ENCODE measurements around the gene MYOZ3.

Gene MYOZ3

GRCh38 chr5:150642991-150643710 is 17.9 kb upstream of the MYOZ3 start:
- DNase-seq: no peak

DNA sequence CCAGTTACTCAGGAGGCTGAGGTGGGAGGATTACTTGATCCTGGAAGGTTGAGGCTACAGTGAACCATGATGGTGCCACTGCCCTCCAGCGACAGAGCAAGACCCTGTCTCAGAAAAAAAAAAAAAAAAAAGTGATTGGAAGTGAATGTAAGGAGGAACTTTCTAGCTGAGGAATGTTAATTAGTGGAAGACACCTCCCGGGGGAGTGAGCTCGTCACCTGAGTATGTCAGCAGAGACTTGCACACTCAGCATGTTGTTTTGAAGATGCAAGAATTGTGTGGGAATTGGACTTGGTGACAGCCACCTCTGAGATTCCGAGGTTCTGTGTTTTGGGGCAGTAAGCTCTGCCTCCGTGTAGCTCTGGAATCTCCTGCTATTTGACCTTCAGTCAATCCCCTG is 17.0 kb upstream of the MYOZ3 start:
- no peak for DNase-seq

GRCh38 chr5:150644514-150644913 is 16.5 kb upstream of the MYOZ3 start:
- DNase-seq: no peak

- DNase-seq: no peak
These were observed 15.9 kb upstream of the MYOZ3 start for GRCh38 chr5:150645070-150645700.

DNA sequence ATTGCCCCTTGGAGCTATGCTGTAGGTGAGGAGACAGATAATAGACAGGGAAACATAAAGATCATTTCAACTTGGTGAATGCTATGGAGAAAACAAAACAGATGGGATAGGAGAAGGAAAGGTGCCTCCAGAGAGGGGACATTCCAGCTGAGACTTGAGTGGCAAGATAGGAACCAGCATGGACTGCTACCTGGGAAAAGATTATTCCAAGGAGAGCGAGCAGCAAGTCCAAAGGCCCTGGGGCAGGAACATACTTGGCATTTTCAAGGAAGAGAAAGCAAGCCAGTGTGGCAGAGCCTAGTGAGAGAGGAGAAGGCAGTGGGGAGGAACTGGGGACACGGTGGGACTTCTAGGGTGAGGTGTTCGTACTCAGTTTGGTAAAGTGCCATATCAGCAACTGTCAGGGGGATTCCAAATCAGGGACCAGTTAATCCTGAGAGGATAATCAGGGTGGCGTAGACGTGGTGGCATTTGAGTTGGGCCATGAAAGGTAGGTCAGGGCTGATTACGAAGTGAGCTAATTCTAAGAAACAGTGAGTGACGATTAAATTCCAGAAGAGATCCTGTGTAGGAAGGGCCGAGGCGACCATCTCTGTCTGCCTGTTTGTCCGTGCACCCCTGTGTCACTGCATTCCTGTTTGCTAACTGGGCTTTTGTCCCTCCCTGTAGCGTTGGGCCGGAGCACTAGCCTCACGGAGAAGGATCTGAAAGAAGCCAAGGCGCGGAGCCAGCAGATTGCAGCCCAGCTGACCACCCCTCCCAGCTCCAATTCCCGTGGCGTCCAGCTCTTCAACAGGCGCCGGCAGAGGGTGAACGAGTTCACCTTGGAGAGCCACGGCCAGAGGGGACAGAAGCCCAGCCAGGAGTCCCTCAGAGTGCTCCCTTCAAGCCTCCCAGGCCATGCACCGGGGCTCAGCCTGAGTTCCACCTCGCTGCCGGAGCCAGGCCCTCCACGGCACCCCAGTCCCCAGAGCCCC is 13.5 kb upstream of the MYOZ3 start:
- DNase-seq: no peak

- DNase-seq: no peak
These were observed 12.6 kb upstream of the MYOZ3 start for GRCh38 chr5:150648294-150649107.

DNA sequence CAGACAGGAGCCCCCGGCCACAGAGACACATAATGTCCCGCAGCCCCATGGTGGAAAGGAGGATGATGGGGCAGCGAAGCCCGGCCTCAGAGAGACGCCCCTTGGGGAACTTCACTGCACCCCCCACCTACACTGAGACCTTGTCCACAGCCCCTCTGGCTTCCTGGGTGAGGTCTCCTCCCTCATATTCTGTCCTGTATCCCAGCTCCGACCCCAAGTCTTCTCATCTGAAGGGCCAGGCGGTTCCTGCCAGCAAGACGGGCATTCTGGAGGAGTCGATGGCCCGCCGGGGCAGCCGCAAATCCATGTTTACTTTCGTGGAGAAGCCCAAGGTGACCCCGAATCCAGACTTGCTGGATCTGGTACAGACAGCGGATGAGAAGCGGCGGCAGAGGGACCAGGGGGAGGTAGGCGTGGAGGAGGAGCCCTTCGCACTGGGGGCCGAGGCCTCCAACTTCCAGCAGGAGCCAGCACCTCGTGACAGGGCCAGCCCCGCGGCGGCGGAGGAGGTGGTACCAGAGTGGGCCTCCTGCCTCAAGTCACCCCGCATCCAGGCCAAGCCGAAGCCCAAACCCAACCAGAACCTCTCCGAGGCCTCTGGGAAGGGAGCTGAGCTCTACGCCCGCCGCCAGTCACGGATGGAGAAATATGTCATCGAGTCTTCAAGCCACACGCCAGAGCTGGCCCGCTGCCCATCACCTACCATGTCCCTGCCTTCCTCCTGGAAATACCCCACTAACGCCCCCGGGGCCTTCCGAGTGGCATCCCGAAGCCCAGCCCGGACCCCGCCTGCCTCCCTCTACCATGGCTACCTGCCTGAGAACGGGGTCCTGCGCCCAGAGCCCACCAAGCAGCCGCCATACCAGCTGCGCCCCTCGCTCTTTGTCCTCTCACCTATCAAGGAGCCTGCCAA is 11.7 kb upstream of the MYOZ3 start:
- no peak for DNase-seq

DNA sequence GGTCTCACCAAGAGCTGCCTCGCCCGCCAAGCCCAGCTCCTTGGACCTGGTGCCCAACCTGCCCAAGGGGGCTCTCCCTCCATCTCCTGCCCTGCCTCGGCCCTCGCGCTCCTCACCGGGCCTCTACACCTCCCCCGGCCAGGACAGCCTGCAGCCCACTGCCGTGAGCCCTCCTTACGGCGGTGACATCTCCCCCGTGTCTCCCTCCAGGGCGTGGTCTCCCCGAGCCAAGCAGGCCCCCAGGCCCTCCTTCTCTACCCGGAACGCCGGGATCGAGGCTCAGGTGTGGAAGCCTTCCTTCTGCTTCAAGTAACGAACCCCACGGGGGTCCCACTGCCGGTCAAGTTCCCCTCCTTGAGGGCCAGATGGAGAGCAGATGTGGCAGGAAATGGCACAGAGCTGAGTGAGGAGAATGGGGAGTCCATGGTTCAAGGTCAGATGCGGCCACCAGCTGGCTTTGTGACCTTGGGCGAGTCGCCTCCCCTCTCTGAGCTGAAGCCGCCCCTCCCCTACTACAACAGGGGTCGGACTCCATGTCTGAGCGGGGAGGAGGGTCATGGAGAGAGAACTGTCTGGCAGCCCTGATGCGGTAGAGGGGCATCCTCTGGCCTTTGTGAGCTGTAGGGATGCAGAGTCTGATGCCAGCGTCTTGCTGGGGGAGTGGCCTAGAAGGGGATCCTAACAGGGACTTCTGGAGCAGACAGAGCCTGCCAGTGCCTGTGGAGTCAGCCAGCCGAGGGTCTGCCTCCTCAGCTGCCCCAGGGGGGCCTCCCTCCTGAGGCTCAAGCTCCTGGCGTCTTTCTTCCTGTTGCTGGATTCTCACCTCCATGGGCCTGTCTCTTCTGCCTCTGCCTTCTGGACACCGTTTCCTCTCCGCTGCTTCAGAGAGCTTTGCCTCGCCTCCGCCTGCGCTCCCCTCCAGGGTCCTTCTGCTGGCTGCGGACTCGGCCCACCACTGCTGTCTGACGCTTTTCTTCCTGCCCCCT is 10.7 kb upstream of the MYOZ3 start:
- no peak for DNase-seq

GRCh38 chr5:150651382-150651781 is 9.7 kb upstream of the MYOZ3 start:
- DNase-seq: no peak

GRCh38 chr5:150651924-150652671 is 9.0 kb upstream of the MYOZ3 start:
- DNase-seq: no peak

GRCh38 chr5:150653145-150653761 is 7.8 kb upstream of the MYOZ3 start:
- no peak for DNase-seq

DNA sequence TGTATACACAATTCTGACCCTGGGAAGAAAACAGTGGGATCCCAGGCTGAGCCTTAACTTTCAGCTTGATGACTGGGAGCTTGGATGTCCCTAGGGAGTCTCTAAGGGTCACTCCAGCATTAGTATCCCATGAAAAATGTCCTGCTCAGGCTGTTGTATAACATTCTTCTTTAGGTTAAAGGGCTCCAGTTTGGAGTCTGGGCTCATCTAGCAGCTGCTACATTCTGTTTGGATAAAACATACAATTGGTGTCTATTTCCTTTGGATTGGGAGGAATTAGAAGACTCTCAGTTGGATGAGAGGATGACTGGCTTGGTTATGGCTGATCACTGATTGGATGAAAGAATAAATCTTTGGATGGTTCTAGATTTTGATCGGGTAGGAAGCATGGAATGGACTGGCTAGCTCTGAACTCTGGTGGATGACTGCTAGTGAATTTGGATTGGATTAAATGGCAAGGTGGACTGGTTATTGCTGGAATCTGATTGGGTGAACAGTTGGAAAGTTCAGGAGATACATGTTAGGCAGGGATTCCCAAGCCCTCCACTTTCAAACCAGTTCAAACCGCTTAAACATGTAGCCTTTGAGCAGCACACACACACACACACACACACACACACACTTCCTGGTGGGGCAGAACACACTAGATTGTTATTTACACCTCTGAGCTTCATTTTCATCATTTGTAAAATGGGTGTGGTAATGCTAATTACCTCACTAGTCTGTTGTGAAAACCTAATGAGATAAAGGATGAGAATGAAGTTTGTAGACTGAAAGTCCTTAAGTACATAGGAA is 7.1 kb upstream of the MYOZ3 start:
- DNase-seq: no peak

GRCh38 chr5:150655221-150655620 is 5.8 kb upstream of the MYOZ3 start:
- DNase-seq: no peak

GRCh38 chr5:150656191-150657132 is 4.6 kb upstream of the MYOZ3 start:
- DNase-seq: peak; percentile 47

GRCh38 chr5:150658121-150658520 is 2.9 kb upstream of the MYOZ3 start:
- DNase-seq: no peak

DNA sequence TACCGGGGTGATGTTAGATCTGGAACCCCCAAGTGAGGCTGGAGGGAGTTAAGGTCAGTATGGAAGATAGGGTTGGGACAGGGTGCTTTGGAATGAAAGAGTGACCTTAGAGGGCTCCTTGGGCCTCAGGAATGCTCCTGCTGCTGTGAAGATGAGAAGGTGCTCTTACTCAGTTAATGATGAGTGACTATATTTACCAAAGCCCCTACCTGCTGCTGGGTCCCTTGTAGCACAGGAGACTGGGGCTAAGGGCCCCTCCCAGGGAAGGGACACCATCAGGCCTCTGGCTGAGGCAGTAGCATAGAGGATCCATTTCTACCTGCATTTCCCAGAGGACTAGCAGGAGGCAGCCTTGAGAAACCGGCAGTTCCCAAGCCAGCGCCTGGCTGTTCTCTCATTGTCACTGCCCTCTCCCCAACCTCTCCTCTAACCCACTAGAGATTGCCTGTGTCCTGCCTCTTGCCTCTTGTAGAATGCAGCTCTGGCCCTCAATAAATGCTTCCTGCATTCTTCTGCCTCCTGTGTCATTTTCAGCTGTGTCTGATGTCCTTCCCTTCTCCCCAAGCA is 2.3 kb upstream of the MYOZ3 start:
- DNase-seq: no peak

Measured in hematopoietic multipotent progenitor cell treated with erythropoietin and hydrocortisone succinate and interleukin-3 and kit ligand, for 8 days (in vitro differentiated cells).